ENCODE measurements around the gene BAD. TPM values are rescaled to one million over a fixed set of nuclear protein-coding genes. Genes with fewer than 3 reads are reported as not detected.

BAD gene
- total and polyA plus RNA-seq, 4 donors, result 16.0 to 39.5 (median 30.2) TPM

DNA sequence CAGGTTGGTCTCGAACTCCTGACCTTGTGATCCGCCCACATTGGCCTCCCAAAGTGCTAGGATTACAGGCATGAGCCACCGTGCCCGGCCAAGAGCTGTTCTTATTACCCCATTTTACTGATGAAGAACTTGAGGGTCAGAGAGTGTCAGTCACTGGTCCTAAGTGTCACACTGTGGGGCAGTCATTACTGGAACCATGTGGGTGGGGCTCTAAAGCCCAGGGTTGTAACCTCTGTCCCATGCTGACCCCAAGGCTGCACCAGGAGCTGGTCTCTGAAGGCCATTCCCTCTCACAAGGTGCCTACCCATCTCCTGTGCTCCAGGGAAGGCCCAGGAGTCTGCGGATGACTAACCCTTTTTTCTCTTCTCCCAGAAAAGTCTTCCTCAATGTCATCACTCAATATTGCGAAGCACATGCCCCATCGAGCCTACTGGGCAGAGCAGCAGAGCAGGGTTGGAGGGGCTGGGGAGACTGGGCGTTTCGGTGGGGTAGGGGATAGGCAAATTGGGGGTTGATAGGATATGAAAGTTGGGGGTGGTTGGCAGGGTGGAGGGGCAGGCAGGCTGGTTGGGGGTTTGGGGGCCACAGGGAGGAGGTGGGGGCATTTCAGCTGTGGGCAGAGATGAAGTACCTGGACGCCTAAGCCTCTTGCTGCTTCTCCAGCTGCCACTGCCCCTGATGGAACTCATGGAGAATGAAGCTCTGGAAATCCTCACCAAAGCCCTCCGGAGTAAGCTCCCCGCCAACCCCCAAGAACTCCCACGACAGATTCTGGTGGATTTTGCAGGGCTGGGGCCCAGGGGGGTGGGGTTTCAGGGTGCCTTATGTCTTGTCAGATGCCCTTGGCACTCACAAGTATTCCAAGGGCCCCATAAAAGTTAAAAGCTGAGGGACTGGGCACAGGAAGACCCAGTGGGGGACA is 18.9 kb upstream of the BAD start:
- Histone ChIP-seq H3K4me1 (ENCODE audit: control insufficient read depth in 4 of 4, insufficient read depth in 4 of 4, low read length in 3 of 4) (peaks cover 12 to 53% (median 39%) of the 10 kb centered on the region in 4 donors), H3K27ac (ENCODE audit: low read depth in 1 of 2, low read length in 2 of 2) (peak overlapping the region in 1 of 2 donors; percentile 93), H3K9ac (ENCODE audit: low read depth in 1 of 2, low read length in 2 of 2) (no peak overlapping the region), H3K9me3 (ENCODE audit: control insufficient read depth in 4 of 4, low read length in 3 of 4) (no peaks in the 10 kb centered on the region), H3K36me3 (ENCODE audit: control insufficient read depth in 4 of 4, insufficient read depth in 3 of 4, low read depth in 1 of 4, low read length in 3 of 4) (no peaks in the 10 kb centered on the region), H3K4me3 (ENCODE audit: low read depth in 1 of 3, low read length in 3 of 3) (no peak overlapping the region), H3K27me3 (ENCODE audit: control insufficient read depth in 4 of 4, insufficient read depth in 4 of 4, low read length in 3 of 4) (no peaks in the 10 kb centered on the region)
- no peak for DNase-seq (ENCODE audit: low spot score)
- 89% methylated on average over 13 of the region's 13 CpGs for WGBS
- TF ChIP-seq, protein P1, sequence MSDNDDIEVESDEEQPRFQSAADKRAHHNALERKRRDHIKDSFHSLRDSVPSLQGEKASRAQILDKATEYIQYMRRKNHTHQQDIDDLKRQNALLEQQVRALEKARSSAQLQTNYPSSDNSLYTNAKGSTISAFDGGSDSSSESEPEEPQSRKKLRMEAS (IDR thresholded peaks at IDR 0.05), result no peak
- TF ChIP-seq, protein P2, sequence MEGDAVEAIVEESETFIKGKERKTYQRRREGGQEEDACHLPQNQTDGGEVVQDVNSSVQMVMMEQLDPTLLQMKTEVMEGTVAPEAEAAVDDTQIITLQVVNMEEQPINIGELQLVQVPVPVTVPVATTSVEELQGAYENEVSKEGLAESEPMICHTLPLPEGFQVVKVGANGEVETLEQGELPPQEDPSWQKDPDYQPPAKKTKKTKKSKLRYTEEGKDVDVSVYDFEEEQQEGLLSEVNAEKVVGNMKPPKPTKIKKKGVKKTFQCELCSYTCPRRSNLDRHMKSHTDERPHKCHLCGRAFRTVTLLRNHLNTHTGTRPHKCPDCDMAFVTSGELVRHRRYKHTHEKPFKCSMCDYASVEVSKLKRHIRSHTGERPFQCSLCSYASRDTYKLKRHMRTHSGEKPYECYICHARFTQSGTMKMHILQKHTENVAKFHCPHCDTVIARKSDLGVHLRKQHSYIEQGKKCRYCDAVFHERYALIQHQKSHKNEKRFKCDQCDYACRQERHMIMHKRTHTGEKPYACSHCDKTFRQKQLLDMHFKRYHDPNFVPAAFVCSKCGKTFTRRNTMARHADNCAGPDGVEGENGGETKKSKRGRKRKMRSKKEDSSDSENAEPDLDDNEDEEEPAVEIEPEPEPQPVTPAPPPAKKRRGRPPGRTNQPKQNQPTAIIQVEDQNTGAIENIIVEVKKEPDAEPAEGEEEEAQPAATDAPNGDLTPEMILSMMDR (IDR thresholded peaks at IDR 0.05; ENCODE audit: low read depth, low read length, missing input control), result no peak
- TF ChIP-seq, protein P3, sequence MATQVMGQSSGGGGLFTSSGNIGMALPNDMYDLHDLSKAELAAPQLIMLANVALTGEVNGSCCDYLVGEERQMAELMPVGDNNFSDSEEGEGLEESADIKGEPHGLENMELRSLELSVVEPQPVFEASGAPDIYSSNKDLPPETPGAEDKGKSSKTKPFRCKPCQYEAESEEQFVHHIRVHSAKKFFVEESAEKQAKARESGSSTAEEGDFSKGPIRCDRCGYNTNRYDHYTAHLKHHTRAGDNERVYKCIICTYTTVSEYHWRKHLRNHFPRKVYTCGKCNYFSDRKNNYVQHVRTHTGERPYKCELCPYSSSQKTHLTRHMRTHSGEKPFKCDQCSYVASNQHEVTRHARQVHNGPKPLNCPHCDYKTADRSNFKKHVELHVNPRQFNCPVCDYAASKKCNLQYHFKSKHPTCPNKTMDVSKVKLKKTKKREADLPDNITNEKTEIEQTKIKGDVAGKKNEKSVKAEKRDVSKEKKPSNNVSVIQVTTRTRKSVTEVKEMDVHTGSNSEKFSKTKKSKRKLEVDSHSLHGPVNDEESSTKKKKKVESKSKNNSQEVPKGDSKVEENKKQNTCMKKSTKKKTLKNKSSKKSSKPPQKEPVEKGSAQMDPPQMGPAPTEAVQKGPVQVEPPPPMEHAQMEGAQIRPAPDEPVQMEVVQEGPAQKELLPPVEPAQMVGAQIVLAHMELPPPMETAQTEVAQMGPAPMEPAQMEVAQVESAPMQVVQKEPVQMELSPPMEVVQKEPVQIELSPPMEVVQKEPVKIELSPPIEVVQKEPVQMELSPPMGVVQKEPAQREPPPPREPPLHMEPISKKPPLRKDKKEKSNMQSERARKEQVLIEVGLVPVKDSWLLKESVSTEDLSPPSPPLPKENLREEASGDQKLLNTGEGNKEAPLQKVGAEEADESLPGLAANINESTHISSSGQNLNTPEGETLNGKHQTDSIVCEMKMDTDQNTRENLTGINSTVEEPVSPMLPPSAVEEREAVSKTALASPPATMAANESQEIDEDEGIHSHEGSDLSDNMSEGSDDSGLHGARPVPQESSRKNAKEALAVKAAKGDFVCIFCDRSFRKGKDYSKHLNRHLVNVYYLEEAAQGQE (IDR thresholded peaks at IDR 0.05), result no peak
- TF ChIP-seq RAD21 (IDR thresholded peaks at IDR 0.05), result no peak

DNA sequence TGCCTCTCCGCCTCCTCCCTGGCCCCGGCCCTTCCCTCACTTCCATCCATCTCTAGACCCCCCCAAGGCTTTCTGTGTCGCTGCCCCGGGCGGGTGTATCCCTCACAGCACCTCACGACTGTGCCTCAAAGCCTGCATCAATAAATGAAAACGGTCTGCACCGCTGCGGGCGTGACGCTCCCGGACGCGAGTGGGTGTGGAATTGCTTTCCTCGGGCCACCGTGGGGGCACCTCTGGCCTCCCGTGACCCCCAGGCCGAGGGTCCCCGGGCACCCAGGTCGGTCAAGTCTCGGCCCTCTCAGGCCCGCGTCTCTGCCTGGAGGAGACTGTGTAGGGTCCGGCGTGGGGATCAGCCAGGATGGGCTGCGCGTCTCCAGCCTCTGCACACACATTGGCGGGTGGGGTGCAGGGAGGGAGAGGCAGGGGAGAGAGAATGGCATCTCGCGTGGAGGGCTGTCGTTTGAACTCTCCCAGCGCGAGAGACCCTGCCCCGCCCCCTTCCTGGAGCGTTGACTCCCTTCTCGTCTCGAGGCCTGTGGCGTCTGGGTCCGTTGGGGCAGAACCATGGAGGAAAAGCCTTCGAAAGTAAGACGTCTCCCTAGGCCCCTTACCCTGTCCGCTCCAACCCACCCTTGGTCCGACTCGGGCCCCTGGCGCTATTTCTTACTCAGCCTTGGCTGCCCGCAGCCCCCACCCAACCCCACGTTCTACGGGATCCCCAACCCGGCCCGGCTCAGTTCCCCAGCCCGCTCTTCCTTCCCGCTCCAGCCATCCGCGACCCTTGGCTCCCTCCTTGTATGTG is 15.6 kb upstream of the BAD start, which contains the start of gene CATSPERZ:
Gene CATSPERZ, plus strand, starts transcription at position 512 of the 802 bp plus-strand sequence. Its CDS starts 53 bp downstream, at position 565.
- peak within 1 kb of the TSS in 1 of 2 donors; percentile 26 for H3K9ac ChIP-seq (ENCODE audit: low read depth in 1 of 2, low read length in 2 of 2)
- 5% methylated on average over 54 of the region's 54 CpGs for WGBS
- DNase-seq (ENCODE audit: low spot score), result no peak
- H3K36me3 ChIP-seq (ENCODE audit: control insufficient read depth in 4 of 4, insufficient read depth in 3 of 4, low read depth in 1 of 4, low read length in 3 of 4), result no peaks in the 10 kb centered on the region
- H3K4me1 ChIP-seq (ENCODE audit: control insufficient read depth in 4 of 4, insufficient read depth in 4 of 4, low read length in 3 of 4), result peaks cover 12 to 33% (median 25%) of the 10 kb centered on the region in 4 donors
- peak within 1 kb of the TSS in 1 of 3 donors; percentile 40 for H3K4me3 ChIP-seq (ENCODE audit: low read depth in 1 of 3, low read length in 3 of 3)
- no peak within 1 kb of the TSS for H3K27ac ChIP-seq (ENCODE audit: low read depth in 1 of 2, low read length in 2 of 2)
- no peaks in the 10 kb centered on the region for H3K9me3 ChIP-seq (ENCODE audit: control insufficient read depth in 4 of 4, low read length in 3 of 4)
- H3K27me3 ChIP-seq (ENCODE audit: control insufficient read depth in 4 of 4, insufficient read depth in 4 of 4, low read length in 3 of 4), result peaks cover 0 to 19% (median 9%) of the 10 kb centered on the region in 4 donors
- no peak for TF ChIP-seq RXRA (IDR thresholded peaks at IDR 0.05)
- TF ChIP-seq, protein P1 (IDR thresholded peaks at IDR 0.05), result no peak
- no peak for TF ChIP-seq FOXA1 (IDR thresholded peaks at IDR 0.05)
- TF ChIP-seq, protein P2 (IDR thresholded peaks at IDR 0.05; ENCODE audit: low read depth, low read length, missing input control), result no peak
- no peak for TF ChIP-seq NR2F2 (IDR thresholded peaks at IDR 0.05)
- TF ChIP-seq TAF1 (conservative IDR thresholded peaks at IDR 0.05), result no peak
- TF ChIP-seq HNF4A (conservative IDR thresholded peaks at IDR 0.05), result no peak
- TF ChIP-seq EGR1 (IDR thresholded peaks at IDR 0.05; ENCODE audit: low read depth in 2 of 2), result no peak
- TF ChIP-seq FOXA2 (IDR thresholded peaks at IDR 0.05), result no peak
- TF ChIP-seq, protein P4, sequence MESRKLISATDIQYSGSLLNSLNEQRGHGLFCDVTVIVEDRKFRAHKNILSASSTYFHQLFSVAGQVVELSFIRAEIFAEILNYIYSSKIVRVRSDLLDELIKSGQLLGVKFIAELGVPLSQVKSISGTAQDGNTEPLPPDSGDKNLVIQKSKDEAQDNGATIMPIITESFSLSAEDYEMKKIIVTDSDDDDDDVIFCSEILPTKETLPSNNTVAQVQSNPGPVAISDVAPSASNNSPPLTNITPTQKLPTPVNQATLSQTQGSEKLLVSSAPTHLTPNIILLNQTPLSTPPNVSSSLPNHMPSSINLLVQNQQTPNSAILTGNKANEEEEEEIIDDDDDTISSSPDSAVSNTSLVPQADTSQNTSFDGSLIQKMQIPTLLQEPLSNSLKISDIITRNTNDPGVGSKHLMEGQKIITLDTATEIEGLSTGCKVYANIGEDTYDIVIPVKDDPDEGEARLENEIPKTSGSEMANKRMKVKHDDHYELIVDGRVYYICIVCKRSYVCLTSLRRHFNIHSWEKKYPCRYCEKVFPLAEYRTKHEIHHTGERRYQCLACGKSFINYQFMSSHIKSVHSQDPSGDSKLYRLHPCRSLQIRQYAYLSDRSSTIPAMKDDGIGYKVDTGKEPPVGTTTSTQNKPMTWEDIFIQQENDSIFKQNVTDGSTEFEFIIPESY (IDR thresholded peaks at IDR 0.05), result no peak
- no peak for TF ChIP-seq GABPA (IDR thresholded peaks at IDR 0.05 in 1 of 2, conservative IDR thresholded peaks at IDR 0.05 in 1 of 2)
- TF ChIP-seq YY1 (IDR thresholded peaks at IDR 0.05), result no peak
- TF ChIP-seq, protein P5, sequence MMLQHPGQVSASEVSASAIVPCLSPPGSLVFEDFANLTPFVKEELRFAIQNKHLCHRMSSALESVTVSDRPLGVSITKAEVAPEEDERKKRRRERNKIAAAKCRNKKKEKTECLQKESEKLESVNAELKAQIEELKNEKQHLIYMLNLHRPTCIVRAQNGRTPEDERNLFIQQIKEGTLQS (IDR thresholded peaks at IDR 0.05), result no peak
